Pancreas (tissue), 10 donors: ENCODE data around the gene ZNF555. TPM values are rescaled to one million over a fixed set of nuclear protein-coding genes. Genes with fewer than 3 reads are reported as not detected.

Experiments used
- ATAC-seq, 4 donors: fragments of 200-7000 bp; cut with Tn5 transposase; one replicate each; pipeline versions ENCODE4 v1.8.0 to v1.9.1; 2020; ENCODE audit warnings: mild to moderate bottlenecking in 4 of 4, moderate library complexity in 4 of 4
- DNase-seq, 6 donors: peaks; one replicate each; pipeline ENCODE4 v3.0.0-alpha.2; 2020
- FAIRE-seq: peaks from 2 replicates; lab custom pipeline; 2012; peaks lifted over from hg19 to GRCh38; lab: Jason Lieb, UNC
- H3K27ac ChIP-seq, 4 donors: fragments of 200-600 bp; sonication (generic); 1 replicate in 3 of 4; 2 replicates in 1 of 4; pipeline versions ENCODE4 v1.5.0 to v1.8.0; 2020
- H3K27me3 ChIP-seq, 4 donors: fragments of 200-600 bp; one replicate each; pipeline ENCODE4 v1.8.0; 2021
- H3K36me3 ChIP-seq, 3 donors: fragments of 200-600 bp; sonication (generic) in 1 of 3; one replicate each; pipeline versions ENCODE4 v1.5.0 to v1.8.0; 2020 to 2021
- H3K4me1 ChIP-seq, 3 donors: fragments of 200-600 bp; one replicate each; pipeline ENCODE4 v1.8.0; 2021
- H3K4me3 ChIP-seq, 4 donors: fragments of 200-600 bp; sonication (generic) in 2 of 4; one replicate each; pipeline versions ENCODE4 v1.5.0 to v1.8.0; 2020 to 2021
- H3K9me3 ChIP-seq, 4 donors: fragments of 200-600 bp; one replicate each; pipeline ENCODE4 v1.8.0; 2021
- CTCF ChIP-seq, 4 donors: fragments of 200-600 bp; sonication (generic) in 3 of 4; IDR thresholded peaks; one replicate each; pipeline versions ENCODE4 v1.5.0 to v1.8.0; 2021; ENCODE audit warnings: antibody characterized with exemption in 4 of 4
- WGBS, 2 donors: extraction: QIAGEN DNeasy Blood & Tissue Kit; methylation state at CpG; one replicate each; pipeline ENCODE4 v1.1.7; 2013; 5-methylcytosine and 5-hydroxymethylcytosine counted together
- intact Hi-C, 3 donors: fragments of 100-400 bp; cut with DNase I; formaldehyde crosslinking; loops; one replicate each; pipeline versions ENCODE4 v1.11.1 to v1.14.2; 2022
- polyA plus RNA-seq, 2 donors: library from polyadenylated mRNA; stranded (reverse); fragments of 200-250 nt; gene quantifications; one replicate each; pipeline ENCODE4 v1.2.3, GENCODE V29; 2013
- total RNA-seq, 6 donors: library from RNA; stranded (reverse); fragmentation: NEBNext Ultra II Directional in 4 of 6; extraction: Animal tissue kit (Norgen Biotek cat#: 25700) in 4 of 6; gene quantifications; one replicate each; pipeline versions ENCODE4 v1.2.1 to v1.2.4, GENCODE V29; 2021 to 2023
- donor health status: healthy with polysubstance abuse.
- donor health status: DM: no; HTN: no; CAD: no; lungs with moderate emphysema.
- donor health status: DM: no; HTN: no; CAD: no.
- donor health status: control.
- donor health status: control.
- donor health status: Bipolar disorder and iron deficiency.
- donor health status: DM: yes; HTN: yes; CAD: no.
- donor health status: DM: no; HTN: no; CAD: no.
- donor health status: DM: no; HTN: no; CAD: no.
- donor health status: DM: yes; HTN: yes; CAD: no.

ZNF555 gene
- total and polyA plus RNA-seq, 8 donors: 0.68 to 6.0 (median 3.3) TPM

DNA sequence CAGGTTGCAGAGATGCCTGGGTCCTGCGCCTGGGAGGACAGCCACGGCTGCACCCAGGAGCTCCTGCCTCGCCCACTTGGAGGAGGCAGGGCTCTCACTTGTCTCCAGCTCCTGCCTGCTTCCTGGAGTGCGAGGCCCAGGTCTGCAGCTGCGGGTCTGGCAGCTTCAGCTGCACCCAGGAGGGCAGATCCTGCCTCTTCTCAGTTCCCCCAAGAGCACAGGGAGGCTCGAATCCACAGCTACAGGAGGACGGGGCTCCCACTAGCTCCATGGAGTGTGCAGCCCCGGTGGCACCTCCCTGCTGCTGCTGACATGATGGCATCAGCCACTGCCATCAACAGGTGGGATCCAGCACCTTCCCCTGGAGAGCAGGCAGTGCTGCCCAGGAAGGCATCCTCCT is 17.1 kb upstream of the ZNF555 start:
- Histone ChIP-seq H3K9me3 (no peaks in the 10 kb centered on the region), H3K36me3 (no peaks in the 10 kb centered on the region), H3K4me1 (peaks cover 0 to 6% (median 0%) of the 10 kb centered on the region in 3 donors), H3K27ac (no peak overlapping the region), H3K4me3 (no peak overlapping the region), H3K27me3 (no peaks in the 10 kb centered on the region)
- no peak for FAIRE-seq
- ATAC-seq: no peak
- intact Hi-C loops: no loop called here
- 77% methylated on average over 8 of the region's 8 CpGs for WGBS, 2 donors
- no peak for DNase-seq
- no peak for TF ChIP-seq CTCF (IDR thresholded peaks at IDR 0.05)

- ATAC-seq: no peak
- TF ChIP-seq CTCF (IDR thresholded peaks at IDR 0.05): no peak
Measured at GRCh38 chr19:2827022-2827421, 14.3 kb upstream of the ZNF555 start.

DNA sequence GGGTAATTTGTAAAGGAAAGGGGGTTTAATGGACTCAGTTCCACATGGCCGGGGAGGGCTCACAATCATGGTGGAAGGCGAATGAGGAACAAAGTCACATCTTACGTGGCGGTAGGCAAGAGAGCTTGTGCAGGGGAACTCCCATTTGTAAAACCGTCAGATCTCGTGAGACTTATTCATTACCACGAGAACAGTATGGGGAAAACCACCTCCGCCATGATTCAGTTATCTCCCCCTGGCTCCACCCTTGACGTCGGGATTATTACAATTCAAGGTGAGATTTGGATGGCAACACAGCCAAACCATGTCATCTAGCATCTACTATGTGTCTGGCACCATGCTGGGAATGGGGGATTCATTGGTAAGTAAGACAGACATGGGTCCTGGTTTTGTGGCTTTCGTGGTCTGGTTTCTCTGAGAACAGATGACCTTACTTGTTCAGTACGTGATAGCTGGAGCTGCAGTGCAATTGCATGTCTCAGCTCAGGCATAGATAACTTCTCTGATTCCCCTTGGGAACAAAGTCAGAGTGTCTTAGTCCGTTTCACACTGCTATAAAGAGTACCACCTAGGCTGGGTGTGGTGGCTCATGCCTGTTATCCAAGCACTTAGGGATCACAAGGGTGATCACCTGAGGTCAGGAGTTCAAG is 13.3 kb upstream of the ZNF555 start:
- ATAC-seq: no peak
- DNase-seq: no peak
- intact Hi-C loops: no loop called here
- H3K27me3 ChIP-seq: no peaks in the 10 kb centered on the region
- no peak overlapping the region for H3K4me3 ChIP-seq
- no peak for FAIRE-seq
- H3K4me1 ChIP-seq: no peaks in the 10 kb centered on the region
- 93 to 96% methylated on average over 13 of the region's 13 CpGs for WGBS, 2 donors
- H3K36me3 ChIP-seq: peaks cover 0 to 9% (median 4%) of the 10 kb centered on the region in 3 donors
- H3K9me3 ChIP-seq: no peaks in the 10 kb centered on the region
- TF ChIP-seq CTCF (IDR thresholded peaks at IDR 0.05): no peak
- no peak overlapping the region for H3K27ac ChIP-seq

More at GRCh38 chr19:2827022-2827421, 14.3 kb upstream of the ZNF555 start:
- WGBS, 2 donors: 92 to 100% methylated on average over 2 of the region's 2 CpGs
- intact Hi-C loops: no loop called here
- no peaks in the 10 kb centered on the region for H3K9me3 ChIP-seq
- no peaks in the 10 kb centered on the region for H3K36me3 ChIP-seq
- DNase-seq (no peak), FAIRE-seq (no peak)
- no peak overlapping the region for H3K27ac ChIP-seq
- H3K4me1 ChIP-seq: no peaks in the 10 kb centered on the region
- no peaks in the 10 kb centered on the region for H3K27me3 ChIP-seq
- H3K4me3 ChIP-seq: no peak overlapping the region

- no peak for DNase-seq
- H3K4me1 ChIP-seq: no peaks in the 10 kb centered on the region
- TF ChIP-seq CTCF (IDR thresholded peaks at IDR 0.05): no peak
- FAIRE-seq: no peak
- no peaks in the 10 kb centered on the region for H3K27me3 ChIP-seq
- no peak for ATAC-seq
- intact Hi-C loops: no loop called here
- peaks cover 0 to 8% (median 3%) of the 10 kb centered on the region in 4 donors for H3K9me3 ChIP-seq
- 97 to 99% methylated on average over 19 of the region's 19 CpGs for WGBS, 2 donors
- no peak overlapping the region for H3K4me3 ChIP-seq
- peaks cover 0 to 23% (median 9%) of the 10 kb centered on the region in 3 donors for H3K36me3 ChIP-seq
- H3K27ac ChIP-seq: no peak overlapping the region
Measured at GRCh38 chr19:2834294-2834871, 6.9 kb upstream of the ZNF555 start.

- 85 to 86% methylated on average over 4 of the region's 4 CpGs for WGBS, 2 donors
- no peak for DNase-seq
- peaks cover 0 to 8% (median 3%) of the 10 kb centered on the region in 4 donors for H3K9me3 ChIP-seq
- no peak for FAIRE-seq
- H3K4me3 ChIP-seq: no peak overlapping the region
- H3K27me3 ChIP-seq: no peaks in the 10 kb centered on the region
- H3K36me3 ChIP-seq: peaks cover 0 to 19% (median 9%) of the 10 kb centered on the region in 3 donors
- TF ChIP-seq CTCF (IDR thresholded peaks at IDR 0.05): no peak
- H3K4me1 ChIP-seq: peaks cover 0 to 1% (median 0%) of the 10 kb centered on the region in 3 donors
- no peak for ATAC-seq
- intact Hi-C loops: no loop called here
- H3K27ac ChIP-seq: no peak overlapping the region
Measured at GRCh38 chr19:2837430-2837829, 3.8 kb upstream of the ZNF555 start.
